ENCODE measurements around the gene SELENOT.
"Not testable (repeated sequence)": the region's sequence is repeated elsewhere in the genome, so short reads cannot be mapped to it uniquely, and the experiment has no call there.

SELENOT gene

DNA sequence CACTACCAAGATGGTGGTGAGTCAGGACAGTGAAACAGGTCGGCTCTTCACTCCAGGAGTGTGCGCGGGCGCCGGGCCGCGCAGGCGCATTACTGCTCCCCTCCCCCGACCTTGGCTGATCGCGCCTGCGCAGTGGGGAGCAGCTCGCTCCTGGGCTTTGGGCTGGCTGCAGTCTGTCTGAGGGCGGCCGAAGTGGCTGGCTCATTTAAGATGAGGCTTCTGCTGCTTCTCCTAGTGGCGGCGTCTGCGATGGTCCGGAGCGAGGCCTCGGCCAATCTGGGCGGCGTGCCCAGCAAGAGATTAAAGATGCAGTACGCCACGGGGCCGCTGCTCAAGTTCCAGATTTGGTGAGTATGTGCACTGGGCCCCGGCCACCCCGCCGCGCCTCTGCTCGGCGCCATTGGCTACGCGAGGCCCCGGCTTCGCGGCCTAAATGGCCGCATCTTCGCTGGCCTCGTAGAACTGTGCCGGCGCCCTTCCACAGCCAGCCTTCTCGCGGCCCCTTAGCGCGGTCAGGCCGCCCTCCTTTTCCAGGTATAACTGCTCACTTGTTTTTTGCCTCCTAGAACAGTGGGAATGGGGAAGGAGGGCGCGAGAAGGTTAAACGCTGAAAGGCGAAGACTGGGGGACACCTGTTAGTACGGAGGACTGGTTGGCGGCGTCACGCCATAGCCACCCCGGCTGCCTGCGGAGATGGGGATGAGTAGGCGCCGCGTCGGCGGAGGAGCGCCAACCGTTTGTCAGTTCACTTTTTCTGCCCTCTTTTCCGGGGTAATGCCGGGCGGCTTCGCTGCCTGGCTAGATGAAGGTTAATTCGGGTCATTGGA, at the start of gene SELENOT:
Gene SELENOT, plus strand, starts transcription at position 169 of the 827 bp plus-strand sequence. Its CDS starts 42 bp downstream, at position 211.
- peak; percentile 96 for DNase-seq (ENCODE audit: low read depth)

GRCh38 chr3:150555859-150556436, 47.2 kb upstream of the SELENOT start:
- DNase-seq (ENCODE audit: low read depth), result no peak

- no peak for DNase-seq (ENCODE audit: low read depth)
Observed at GRCh38 chr3:150556792-150557191, 46.3 kb upstream of the SELENOT start.

DNA sequence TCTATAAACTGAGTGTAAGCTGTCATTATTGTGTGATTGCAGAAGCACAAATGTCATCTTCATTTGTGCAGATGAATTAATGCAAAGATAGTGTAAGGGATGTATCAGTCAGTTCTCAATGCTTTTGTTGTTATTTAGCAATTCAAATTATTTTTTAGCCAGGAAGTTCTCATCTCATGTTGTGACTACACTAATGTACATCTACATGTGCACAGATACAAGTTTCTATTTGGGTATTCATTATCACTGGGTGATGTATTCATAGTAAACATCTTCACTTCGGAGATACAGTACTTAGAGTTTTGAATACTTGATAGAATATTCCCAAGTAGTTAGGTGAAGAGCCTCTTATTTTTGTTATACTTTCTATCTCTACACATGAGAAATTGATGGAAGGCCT, 45.4 kb upstream of the SELENOT start:
- no peak for DNase-seq (ENCODE audit: low read depth)

GRCh38 chr3:150564243-150564642, 38.9 kb upstream of the SELENOT start:
- DNase-seq (ENCODE audit: low read depth), result no peak

DNA sequence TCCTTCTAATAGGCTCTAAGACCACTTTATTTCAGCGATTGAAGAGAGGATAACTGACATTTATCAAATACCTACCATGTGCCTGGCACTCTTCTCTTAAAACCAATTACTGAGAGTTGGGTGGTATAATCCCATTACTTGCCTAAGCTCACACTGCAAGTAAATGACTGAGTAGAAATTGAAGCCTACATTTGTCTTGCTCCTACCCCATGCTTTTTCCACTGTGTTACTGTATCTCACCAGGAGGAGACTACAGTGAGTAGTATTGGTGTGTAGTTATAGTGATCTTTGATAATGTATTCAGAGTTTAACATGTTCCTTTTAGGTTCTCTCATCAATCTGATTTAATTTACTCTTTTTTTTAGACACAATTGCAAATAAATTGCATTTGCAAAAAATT, 35.8 kb upstream of the SELENOT start:
- no peak for DNase-seq (ENCODE audit: low read depth)

- no peak for DNase-seq (ENCODE audit: low read depth)
Observed at GRCh38 chr3:150577855-150578254, 25.3 kb upstream of the SELENOT start.

- no peak for DNase-seq (ENCODE audit: low read depth)
Observed at GRCh38 chr3:150581174-150581573, 21.9 kb upstream of the SELENOT start.

DNA sequence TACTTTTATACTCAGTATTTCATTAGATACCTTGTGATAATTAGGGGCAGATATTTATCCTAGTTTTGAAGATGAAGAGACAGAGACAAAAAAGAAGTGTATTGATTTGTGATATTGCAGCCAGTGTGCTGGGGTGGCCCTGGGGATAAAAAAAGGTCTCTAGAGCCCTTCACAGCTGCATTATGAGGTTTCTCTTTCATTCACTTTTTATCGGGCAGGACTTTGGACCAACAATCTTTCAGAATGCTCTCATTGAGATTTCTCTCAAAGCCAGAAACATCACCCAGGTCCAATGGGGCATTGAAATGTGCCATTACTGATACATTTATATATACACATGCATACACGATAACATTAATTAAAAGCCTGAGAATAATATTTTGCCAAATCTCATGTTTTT, 20.5 kb upstream of the SELENOT start:
- no peak for DNase-seq (ENCODE audit: low read depth)

- DNase-seq (ENCODE audit: low read depth), result no peak
Observed at GRCh38 chr3:150583028-150583427, 20.1 kb upstream of the SELENOT start.

DNA sequence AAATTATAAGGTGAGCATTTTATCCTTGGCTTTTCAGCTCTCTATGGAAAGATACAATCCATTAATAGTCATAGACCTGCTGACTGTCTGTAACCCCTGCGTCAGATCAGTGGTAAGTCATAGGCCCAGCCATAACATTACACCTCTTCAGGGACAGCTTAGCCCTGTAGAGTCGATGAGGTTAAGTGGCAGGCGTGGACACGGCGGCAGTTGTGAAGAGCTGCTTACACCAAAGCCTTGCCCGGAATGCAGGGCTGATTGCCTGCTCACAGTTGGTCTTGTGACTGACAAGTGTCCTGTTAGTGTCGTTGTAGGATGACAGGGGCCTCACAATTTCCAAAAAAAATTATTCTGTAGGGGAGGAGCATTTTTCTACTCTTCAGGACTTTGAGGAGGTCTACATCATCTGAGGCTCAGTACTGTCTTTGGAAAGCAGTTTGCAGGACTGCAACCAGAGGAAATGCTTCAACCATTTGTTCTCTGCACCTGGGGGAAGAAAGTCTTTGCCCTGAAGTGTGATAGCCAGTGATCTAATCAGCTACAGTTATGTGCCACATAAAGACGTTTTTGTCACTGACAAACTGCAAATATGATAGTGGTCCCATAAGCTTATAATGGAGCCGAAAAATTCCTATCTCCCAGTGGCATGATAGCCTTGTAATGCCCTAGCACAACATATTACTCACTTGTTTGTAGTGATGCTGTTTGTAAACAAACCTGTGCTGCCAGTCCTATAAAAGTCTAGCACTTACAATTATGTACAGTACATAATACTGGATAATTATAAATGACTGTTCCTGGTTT, 14.9 kb upstream of the SELENOT start:
- DNase-seq (ENCODE audit: low read depth), result no peak

GRCh38 chr3:150589759-150590158, 13.4 kb upstream of the SELENOT start:
- peak; percentile 13 for DNase-seq (ENCODE audit: low read depth)

GRCh38 chr3:150594150-150594549, 9.0 kb upstream of the SELENOT start:
- DNase-seq (ENCODE audit: low read depth), result no peak

- DNase-seq (ENCODE audit: low read depth), result no peak
Observed at GRCh38 chr3:150597646-150598045, 5.5 kb upstream of the SELENOT start.

DNA sequence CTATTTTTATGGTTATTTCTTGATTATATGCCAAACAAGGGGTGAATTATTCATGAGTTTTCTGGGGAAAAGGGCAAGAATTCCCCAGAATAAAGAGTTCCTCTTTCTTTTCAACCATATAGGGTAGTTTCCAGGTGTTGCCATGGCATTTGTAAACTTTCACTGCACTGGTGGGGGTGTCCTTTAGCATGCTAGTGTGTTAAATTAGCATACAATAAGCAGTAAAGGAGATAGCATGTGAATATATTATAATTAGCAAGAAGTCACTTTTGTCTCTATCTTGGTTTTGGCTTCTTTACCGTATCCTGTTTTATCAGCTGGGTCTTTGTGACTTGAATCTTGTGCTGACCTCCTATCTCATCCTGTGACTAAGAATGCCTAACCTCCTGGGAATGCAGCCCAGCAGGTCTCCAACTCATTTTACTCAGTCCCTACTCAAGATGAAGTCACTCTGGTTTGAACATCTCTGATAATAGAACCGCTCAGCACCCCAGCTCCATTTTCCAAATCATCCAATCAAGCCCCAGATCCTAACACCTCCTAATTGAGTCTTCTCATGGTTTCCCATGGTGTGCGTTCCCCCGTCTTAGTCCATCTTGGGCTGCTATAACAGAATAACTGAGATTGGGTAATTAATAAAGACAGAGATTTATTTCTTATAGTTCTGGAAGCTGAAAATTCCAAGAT, 3.4 kb upstream of the SELENOT start:
- DNase-seq (ENCODE audit: low read depth), result peak; percentile 6

GRCh38 chr3:150600647-150601530, 2.2 kb upstream of the SELENOT start:
- not testable (repeated sequence) for DNase-seq (ENCODE audit: low read depth)

GRCh38 chr3:150602426-150603152, 532 bp upstream of the SELENOT start:
- DNase-seq (ENCODE audit: low read depth), result no peak

DNA sequence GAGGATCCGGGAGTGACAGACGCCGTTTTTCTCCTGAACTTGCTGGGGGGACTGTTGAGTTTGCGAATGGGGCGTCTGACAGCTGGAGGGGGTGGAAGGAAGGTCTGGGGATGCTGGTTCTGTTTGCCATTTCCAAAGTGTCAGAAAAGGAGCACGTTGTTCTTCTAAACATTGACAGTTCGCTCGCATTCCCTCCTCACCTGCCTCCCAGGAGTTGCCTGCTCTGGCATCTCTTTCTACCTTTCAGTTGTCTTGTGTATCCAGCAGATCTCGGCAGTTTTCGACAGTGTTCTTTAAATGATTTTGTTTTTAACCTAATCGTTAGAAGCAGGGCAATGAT, 829 bp downstream of the SELENOT start:
- DNase-seq (ENCODE audit: low read depth), result no peak

DNA sequence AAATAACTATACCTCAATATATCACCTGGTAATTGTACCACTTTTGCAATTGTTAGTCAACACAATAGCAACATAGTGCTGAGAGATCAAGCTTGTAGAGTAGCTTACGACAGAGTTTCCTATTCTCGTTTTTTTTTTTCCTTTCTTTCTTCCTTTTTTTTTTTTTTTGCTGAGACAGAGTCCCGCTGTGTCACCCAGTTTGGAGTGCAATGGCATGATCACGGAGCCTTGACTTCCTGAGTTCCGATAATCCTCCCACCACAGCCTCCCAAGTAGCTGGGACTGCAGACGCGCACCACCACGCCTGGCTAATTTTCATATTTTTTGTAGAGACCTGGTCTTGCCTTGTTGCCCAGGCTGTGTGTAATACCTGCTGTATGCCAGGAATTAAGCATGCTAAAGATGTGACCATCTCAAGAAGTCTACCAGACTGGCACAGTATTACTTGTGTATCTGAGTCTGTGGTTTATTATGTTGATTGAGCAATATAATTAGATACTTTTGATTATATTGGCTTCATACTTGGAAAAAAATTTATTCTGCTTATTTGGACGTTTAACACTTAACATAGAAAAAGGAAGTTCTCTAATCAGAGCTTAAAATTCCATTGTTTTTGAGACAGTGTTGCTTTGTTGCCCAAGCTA, 3.0 kb downstream of the SELENOT start:
- DNase-seq (ENCODE audit: low read depth), result peak; percentile 78

Data from fibroblast of gingiva (primary cell).